Retina (tissue), 1 donor: ENCODE results near the gene ZNF185.
"Not testable (repeated sequence)": the region's sequence is repeated elsewhere in the genome, so short reads cannot be mapped to it uniquely, and the experiment has no call there.

Experiments
- DNase-seq: peaks from one replicate; pipeline ENCODE4 v3.0.0-alpha.2; 2016

ZNF185 gene

DNA sequence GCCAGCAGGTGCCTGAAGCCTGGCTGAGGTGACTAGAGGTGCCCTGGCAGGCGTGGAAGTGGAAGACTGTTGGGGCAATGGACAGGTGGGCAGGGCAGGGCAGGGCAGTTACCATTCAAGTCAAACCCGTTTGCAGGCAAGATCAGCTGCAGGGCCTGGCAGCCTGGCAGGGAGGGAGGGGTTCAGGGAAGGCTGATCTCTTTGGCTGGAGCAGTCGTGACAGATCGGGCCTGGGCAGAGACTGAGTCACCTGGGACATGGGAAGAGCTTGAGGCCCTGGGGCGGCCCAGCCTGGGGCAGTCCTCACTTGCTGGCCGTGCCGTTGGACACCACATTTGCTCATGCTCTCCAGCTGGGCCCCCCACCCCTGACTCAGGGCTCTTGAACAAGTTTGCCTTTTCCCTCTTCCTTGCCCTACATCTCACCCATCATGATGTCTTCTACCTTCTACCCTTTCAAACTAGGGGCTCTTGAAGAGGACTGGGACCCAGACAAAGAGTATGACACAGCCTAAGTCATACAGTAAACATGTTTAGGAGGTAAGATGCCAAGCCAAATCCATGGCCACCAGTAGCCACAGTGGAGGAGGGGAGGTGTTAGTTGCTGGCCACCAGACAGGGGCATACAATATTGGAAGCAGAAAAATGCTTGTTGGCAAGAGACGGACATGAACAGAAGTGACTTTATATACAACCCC, 2.0 kb upstream of the ZNF185 start:
- no peak for DNase-seq

DNA sequence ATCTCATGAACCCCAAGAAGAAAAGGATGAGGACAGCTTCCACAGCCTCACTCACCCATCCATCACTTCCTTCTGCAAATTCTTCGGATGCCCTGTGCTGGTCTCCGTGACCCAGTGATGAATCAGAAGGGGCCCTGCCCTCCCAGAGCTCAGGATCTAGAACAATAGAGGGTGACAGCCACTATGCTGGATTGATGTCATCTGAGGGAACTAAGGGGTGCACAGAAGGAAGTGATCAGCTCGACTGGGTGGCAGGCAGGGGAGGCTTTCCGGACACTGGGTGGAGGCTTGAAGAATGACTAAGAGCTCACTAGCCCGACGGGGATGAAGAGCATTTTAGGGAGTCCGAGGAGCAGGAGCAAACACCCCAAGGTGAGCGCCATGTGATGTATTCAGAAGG, 1.4 kb upstream of the ZNF185 start:
- DNase-seq, result no peak

DNA sequence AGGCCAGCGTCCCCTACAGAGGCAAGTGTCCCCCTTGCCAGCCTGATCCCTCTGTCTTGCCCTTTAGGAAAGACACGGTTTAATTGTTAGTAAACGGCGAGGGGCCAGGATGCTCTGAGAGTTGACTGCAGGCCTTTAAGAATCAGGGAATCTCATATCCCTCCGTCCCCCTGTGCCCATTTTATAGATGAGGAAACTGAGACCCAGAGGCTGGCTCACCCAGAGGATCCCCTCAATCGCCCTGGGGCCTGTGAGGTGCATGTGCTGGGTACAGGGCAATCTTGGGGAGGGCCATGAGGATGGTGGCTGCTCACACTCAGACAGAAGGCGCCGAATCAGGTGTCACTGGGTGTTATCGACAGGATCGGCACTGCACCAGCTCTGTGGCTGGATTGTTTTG, 575 bp downstream of the ZNF185 start:
- DNase-seq, result no peak

DNA sequence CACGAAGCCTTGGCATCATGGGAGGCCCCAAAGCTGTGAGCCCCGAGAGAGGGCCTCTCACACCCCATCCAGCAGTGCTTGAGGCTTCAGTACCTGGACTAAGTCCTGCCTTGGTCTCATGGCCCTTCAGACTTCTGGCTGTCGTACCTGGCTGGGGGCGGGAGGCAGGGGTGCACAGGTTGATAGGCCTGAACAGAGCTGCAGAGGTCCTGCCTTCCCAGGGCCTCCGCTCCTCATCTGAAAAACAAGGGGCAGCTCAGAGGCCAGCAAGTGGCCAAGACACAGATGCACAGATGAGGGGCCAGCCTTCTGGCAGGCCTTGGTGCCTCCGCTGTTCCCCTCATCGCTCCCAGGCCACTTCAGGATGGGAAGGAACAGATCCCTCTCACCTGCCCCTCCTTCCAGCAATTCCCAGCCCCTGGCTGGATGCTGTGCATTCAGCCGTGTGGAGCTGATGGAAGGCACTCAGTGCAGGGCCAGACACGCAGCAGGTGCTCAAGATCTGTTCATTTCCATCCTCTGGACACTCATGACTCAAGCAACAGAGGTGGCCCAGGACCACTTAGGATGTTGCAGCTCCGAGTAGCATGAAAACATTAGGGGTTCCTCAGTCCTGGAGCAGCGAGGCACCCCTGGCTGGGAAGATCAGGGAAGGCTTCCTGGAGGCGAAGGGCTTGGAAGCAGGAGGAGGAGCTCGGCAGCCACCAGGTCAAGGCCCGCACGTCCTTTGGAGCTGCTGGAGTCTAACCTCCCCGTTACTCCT, 1.4 kb downstream of the ZNF185 start:
- no peak for DNase-seq

DNA sequence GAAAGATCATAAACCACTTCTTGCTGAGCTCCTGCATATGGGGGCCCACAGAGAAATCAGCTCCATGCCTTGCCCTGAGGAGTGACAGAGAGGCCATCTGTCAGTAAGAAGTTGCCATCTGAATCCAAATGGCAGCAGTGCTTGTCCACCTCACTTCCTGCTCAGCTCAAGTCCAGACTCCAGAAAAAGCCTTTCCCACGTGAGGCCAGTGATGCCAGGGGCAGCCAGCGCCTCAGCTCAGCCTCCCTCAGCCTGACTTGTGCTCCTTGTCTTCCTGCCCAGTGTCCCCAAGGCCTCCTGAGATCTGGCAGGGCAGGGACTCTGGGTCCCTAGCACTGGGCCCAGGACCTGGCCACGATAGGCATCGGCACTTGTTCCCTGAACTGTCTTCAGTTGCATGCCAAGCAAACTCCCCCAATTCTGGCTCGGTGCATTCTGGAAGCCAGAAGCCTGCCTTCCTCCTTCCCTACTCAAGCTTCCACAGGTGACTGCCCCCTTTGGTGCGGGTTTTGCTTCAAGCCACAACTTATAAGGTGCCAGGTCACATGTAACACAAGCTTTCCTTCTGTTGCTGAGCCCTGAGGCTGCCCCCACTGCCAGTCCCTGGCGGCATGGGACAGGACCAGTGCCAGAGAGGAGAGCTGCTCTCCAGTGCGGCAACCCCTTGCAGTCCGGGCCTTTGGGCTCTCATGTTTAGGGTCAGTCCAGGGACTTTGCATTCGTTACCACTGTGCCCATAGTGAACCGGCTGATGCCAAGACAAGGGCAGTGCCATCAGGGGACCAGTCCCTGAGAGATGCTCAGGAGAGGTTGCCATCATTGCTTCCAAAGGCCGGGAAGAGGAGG, 2.2 kb downstream of the ZNF185 start:
- no peak for DNase-seq

DNA sequence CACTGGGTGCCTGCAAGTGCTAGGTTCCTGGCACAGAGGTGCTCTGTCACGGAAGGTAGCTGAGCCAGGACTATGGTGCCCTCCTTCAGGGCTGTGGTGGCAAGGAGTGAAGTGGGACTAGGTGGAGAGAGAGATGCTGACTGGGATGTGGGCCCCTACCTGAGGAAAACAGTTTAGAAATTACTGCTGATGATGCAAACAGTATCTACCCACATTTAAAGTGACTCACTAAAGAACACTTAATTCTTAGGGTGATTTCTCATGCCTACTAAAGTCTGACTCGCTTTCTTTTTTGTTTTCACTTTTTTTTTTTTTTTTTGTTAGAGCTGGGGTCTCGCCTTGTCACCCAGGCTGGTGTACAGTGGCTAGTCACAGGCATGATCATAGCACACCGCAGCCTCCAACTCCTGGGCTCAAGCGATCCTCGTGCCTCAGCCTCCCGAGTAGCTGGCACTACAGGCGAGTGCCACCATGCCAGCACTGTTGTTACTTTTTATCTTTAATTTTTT, 3.1 kb downstream of the ZNF185 start:
- no peak for DNase-seq

DNA sequence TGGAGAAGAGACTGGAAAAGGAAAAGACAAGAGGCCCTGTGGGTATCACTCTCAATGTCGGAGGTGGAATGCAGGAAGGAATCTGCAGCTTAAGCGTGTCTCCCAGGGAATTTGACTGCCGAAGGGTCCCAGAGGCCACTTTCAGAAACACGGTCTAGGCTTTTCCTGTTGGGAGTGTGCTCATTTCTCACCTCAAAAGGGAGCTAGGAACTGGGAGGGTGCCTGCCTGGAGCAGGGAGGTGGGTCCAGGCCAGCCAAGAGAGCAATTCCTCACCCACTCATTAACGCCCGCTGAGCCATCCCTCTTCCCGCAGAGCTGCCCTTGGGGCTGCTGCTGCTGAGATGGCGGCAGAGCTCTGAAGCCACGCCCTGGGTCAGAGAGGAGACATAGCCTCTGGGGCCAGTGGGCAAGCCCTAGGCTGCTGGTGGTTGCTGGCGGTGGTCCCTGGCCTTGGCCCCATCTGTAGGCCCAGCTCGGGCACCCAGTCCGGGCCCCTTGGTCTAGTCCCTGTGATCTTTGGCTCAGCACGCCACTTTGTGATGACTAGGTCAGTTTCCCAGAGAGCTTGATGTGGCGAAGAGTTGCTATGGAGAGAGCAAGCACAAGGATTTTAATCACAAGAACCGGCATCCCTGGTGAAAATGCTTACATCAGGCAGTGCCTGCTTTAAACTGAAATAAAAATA, 4.1 kb downstream of the ZNF185 start:
- no peak for DNase-seq

DNA sequence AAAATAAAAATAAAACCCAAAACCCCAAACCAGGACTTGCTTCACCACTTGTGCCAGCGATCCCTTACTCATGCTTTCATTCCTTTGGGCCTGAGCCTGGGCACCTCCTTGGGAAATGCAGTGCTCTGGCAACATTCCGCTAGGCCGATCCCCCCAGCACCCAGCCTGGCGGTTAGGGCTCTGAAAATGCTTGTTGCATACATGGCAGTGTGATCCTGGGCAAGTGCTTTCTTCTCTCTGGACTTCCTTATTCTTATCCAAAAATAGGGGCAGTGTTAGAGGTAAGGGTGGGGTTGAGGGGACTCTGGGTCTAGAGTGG, 4.6 kb downstream of the ZNF185 start:
- no peak for DNase-seq

DNA sequence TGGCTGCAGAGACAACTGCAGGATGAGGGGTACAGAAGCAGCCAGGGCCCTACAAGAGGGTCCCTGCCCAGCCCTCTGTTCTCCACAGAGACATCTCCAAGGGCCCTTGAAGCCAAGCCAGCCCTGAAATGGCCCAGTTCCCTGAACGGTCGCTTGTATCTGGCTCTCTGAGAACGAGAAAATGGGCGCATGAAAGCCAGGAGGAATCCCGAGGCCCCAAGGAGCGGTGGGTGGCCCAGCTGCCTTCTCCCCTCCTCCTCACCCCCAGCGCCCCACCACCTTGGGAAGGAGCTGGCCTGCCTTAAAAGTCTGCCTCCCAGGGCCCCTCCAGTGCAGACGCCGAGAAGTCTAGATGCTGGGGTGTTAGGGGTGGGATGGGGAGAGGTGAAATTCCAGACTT, 5.7 kb downstream of the ZNF185 start:
- no peak for DNase-seq

DNA sequence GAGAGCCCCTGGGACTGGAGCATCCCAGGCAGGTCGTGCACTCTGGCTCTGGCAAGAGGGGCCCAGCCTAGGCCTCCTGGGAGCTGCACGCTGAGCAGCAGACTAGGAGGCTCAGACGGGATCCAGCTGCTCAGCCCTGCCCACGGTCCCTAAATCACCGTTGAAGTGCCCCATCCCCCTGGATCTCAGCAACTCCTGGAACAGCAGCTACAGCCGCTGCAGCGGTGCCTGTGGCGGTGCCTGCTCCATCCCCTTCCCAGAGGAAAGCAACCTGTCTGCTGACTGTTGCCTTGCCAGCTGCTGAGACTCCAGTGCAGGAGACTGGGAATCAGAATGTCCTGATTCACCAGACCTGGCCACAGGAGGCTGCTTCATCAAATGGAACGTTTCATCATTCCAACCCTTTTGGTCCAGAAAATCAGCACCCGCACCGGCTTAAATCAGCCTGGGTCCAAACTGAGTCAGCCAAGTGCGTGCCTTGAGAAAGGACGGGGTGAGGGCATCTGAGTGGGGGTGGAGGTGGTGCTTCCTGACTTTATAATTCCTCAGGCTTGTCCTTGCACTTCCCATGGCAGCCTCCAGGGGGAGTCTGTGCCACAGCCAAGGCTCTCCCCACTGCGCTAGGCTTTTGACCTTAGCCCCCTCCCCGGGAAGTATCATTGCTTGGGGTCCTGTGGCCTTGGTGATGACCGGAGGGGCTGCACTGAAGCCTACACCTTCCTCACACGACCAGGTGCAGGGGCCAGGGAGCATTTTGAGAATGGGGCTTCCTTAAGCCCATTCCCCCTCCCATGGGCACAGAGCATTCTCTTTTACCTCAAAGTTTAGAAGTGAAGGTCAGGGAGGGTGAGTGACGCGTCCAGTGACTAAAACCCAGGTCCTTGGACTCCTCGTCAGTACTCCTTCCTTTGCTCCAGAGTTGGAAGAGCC, 6.5 kb downstream of the ZNF185 start:
- peak; percentile 69 for DNase-seq

DNA sequence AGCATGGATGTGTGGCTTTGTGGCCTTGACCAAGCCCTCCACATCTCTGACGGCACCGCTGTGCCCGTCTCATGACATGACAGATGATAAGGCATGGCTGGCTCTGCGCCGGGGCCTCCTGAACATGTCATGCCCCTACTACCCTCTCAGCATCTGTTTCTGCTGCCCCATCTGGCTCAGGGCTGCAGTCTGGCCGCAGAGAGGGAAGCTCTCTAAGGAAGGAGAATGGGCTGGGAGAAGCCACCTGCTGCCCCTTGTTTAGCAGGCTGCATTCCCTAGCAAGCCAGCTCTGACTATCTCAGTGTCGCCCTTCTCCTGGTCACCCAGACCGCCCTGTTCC, 7.2 kb downstream of the ZNF185 start:
- no peak for DNase-seq

DNA sequence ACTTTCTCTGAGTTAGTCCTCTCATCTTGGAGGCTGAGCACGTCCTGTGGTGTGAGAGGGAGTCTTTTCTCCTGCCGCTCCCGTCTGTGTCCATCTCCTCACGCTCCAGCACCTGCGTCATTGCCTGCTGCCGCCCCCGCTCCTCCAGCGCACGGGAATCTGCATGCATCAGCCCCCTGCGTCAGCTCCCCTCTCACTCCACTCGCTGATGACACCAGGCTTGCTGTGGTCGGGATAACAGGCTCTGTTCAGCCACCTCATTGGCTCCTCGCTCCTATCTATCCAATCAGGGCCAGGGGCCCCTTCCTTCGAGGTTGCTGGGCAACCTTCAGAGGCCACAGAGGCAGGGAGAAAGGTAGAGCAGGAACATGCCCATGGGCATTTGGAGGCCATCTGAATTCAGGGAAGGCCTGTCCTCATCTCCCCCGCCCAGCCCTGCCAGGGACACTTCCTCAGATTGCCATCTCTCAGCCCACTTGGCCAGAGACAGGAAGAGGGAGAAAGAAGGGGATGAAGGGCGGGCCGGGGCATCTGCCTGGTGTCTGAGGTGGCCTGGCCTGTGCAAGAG, 9.3 kb downstream of the ZNF185 start:
- DNase-seq, result peak; percentile 67

DNA sequence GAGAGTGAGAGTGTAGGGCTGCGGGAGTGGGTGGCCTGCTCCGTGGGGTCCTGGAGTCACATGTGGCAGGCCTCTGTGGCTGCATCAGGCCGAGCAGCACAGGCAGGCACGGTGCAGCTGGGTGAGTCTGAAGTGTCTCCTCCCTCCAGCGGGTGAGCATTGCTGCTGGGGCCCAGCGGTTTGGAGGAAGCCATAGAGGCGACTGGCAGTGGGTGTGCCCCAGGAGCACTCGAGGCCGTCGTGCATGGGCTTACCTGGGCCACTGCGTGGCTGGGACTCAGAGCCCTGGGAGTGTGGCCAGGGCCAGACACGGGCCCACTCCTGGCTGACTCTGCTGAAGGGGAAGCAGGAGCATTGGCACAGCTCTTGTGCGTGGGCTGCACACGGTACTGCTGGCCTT, 10.6 kb downstream of the ZNF185 start:
- no peak for DNase-seq

DNA sequence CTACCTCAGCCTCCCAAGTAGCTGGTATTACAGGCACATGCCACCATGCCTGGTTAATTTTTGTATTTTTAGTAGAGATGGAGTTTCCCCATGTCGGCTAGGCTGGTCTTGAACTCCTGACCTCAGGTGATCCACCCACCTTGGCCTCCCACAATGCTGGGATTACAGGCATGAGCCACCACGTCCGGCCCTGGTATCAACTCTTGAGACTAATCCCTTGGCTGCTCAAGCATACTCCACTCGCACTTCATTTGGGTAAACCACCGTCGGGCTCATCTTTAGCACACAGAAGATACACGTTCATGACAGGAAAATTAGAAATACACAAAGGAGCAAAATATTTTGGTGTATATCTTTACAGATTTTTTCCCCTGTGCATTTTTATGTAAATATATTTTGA, 12.2 kb downstream of the ZNF185 start:
- not testable (repeated sequence) for DNase-seq

DNA sequence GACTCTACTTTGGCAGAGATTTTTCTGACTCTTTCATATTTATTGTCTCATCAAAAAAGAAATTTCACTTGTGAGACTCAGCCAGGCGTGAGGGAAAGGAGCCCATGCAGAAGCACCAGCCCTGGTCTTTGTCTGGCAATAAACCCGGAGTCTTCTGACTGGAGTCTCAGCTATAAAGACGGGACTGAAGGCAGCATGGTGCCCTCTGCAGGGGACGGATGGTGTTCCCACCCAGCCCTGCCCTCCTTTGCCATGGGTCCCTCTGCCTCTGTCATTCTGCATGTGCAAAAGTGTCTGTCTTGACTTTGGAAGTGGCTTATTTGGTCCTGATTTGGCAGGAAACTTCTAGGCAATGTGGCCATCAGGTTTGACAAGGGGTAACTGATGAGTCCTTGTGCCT, 14.2 kb downstream of the ZNF185 start:
- no peak for DNase-seq

DNA sequence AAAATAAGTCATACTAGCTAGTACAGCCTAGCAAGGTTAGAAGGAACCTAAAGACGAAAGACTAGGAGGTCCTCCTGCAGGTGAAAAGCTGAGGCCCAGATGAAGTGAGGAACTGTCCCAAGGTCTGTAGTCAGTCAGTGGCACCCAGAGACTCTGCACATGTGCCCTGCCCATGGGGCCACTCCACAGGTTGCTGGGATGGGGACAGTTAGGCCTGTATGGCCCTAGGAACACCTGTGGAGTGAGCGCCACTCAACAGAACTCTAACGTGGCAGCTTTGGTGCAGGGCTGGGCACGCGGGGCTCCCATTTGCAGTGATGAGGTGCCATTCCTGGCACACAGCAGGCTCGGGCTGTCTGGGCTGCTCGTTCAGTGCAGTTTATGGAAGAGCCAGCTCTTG, 14.8 kb downstream of the ZNF185 start:
- DNase-seq, result no peak

DNA sequence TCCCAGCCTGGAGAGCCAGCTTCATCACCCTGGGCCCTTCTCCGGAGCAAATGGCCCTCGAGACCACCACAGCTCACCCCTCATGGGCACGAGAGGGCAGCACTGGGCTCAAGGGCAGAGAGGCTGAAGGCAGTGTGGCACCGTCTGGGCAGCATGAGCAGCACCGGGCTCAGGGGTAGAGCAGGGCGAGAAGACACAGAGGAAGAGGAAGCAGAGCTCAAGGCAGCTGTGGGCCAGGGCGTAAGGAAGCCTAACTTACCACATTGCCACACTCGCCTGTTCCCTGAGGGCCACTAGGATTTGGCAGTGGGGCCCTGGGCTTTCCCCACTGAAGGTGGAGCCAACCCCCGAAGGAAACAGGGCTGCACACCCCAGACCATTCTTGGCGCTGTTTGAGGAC, 15.5 kb downstream of the ZNF185 start:
- DNase-seq, result no peak

DNA sequence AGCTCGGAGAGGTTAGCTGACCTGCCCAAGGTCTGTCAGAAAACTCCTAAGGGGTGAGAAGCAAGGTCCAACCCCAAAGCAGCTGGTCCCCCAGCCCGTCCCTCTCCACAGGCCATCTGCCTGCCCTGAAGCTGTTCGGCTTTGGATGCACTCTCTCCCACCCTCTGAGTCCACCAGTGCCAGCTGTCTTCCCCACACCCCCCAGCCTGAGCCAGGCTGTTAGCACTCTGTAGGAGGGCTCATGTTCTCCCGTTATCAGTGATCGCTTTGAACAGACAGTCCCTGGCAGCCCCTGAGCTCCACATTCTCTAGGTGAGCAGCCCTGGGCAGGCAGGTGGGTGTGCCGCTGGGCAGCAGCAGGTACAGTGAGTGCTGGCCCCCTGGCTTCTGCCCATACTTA, 16.0 kb downstream of the ZNF185 start:
- no peak for DNase-seq

DNA sequence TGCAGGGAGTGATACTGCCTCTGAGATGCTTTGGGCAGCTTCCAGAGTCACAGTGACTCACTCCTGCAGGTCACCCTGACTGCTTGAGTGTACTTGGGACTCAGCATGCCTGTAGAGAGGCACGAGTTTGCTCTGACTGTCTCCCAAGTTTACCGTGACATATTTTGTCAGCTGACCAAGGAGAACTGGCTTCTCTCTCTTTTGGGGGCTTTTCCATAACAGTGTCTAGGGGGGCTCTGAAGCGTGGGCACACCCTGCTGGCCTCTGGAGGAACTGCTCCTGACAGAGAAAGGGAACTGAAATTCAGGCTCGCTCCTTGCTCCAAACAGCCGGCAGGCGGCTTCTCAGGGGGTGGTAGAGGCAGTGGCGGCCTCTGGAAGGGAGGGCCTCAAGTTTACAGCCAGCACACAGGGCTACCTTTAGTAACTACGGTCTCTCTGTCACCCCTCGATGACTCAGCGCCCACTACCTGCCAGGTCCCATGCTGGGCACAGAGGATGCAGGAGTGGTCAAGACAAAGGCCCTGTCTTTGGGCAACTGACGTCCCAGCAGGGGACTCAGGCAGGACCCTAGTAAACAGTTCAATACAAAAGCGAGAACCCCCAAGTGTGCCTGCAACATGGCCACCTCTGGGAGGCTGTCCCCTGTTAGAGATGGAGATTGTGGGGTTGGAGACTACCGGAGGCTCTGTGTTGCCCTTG, 17.8 kb downstream of the ZNF185 start:
- DNase-seq, result peak; percentile 71

DNA sequence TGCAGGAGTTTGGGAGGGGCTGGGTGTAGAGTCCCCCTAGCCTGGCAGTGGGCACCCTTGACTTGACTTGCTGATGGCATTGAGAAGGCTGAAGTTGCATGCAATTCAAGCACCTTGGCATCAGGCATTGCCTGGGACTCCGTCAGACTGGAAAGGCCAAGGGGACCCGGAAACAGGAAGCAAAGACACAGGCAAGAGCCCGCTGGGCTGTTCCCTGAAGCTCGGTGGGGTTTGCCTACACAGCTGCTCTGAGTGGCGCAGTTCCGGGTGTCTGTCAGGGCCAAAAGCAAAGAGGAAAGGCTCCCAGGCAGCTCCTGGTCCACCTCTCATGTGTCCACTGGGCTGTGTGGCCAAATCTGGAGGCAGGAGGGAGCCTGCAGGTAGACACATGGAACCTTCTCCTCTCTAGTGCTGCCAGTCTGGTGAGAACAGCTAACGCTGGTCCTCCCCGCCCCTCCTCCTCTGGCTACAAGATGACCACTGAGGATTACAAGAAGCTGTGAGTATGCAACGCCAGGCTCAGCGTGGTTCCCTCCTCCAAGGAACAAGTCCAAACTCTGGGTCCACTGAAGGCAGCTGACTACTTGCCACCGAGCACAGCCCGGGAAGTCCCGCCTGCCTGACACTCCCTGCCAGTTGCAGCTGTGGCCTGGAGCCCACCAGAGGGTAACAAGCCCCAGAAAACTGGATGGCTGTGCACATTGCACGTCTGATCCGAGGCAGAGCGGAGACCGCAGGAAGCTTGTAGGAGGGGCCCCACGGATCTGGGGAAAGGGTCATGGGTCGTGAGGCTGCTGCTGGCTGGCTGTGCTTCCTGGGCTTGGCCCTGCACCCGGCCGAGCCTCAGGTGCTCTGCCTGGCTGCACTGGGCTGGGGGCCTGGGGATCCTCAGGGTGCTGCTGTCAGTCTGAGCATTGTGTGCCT, 20.1 kb downstream of the ZNF185 start:
- DNase-seq, result no peak
